HG02938 (cell line): ENCODE measurements around the gene TMEM130.

Experiments
- ATAC-seq: cut with Tn5 transposase; IDR thresholded peaks from one replicate; pipeline ENCODE4 v1.9.1; 2021; ENCODE audit warnings: mild to moderate bottlenecking, moderate library complexity; ENCODE audit not compliant: unreplicated experiment

The TMEM130 gene

GRCh38 chr7:98869597-98870120 lies at the start of gene TMEM130:
TMEM130 (minus strand) TSS chr7:98870014; CDS start chr7:98869861, 153 bp downstream.
- ATAC-seq, result peak; percentile 11

DNA sequence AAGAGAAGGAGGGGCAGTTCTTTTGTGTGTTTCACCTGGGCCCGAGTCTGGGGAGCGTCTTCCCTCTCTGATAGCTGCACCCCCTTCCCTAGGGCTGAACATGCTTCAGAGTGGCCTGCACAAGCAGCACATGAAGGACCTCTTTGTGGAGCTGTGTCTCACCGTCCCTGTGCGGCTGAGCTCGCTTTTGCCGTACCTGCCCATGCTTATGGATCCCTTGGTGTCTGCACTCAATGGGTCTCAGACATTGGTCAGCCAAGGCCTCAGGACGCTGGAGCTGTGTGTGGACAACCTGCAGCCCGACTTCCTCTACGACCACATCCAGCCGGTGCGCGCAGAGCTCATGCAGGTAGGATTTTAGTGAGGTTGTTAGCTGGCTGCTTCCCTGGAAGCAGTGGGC lies 47.5 kb upstream of the TMEM130 start:
- no peak for ATAC-seq

GRCh38 chr7:98913612-98914011 lies 43.8 kb upstream of the TMEM130 start:
- no peak for ATAC-seq

- no peak for ATAC-seq
Measured at GRCh38 chr7:98913026-98913425, 43.2 kb upstream of the TMEM130 start.

DNA sequence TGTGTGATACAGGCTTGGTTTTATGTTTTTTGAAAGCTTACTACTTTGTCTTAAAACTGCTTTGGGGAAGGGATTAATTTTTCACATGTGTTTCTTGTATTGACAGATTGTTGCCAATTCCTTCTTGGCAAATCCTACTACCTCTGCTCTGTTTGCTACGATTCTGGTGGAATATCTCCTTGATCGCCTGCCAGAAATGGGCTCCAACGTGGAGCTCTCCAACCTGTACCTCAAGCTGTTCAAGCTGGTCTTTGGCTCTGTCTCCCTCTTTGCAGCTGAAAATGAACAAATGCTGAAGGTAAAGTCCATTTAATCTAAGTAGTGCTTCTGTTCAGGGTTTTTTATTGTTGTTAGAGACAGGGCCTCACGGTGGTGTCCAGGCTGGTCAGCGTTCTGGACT lies 42.1 kb upstream of the TMEM130 start:
- ATAC-seq, result no peak

GRCh38 chr7:98910427-98910826 lies 40.6 kb upstream of the TMEM130 start:
- no peak for ATAC-seq

DNA sequence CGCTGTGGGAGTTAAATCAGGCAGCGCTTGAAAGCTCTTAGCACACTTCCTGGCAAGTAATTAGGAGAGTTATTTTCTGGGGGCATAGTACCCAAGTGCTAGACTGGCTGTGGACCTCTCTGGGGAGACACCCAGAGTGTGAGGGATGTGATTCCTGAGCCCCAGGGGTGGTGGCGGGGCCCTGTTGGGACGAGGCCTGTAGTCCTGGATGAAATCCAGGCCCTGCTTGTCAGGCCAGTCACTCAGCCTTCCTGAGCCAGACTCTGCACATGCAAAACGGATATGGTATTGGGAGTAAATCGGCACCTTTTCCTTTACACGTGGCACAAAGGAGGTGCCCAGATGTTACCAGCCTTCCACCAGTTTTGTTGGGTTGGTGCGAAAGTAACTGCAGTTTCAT lies 39.7 kb upstream of the TMEM130 start:
- ATAC-seq, result no peak

DNA sequence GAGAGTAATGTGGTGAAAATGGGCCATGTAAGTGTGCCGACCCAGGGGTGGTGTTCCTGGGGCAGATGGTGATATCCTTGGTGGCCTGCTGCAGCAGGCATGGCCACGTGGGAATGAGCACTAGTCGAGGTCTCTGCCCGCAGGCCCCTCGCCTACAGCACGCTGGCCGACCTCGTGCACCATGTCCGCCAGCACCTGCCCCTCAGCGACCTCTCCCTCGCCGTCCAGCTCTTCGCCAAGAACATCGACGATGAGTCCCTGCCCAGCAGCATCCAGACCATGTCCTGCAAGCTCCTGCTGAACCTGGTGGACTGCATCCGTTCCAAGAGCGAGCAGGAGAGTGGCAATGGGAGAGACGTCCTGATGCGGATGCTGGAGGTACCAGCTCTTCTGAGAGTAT lies 38.8 kb upstream of the TMEM130 start:
- no peak for ATAC-seq

GRCh38 chr7:98907570-98907969 lies 37.8 kb upstream of the TMEM130 start:
- ATAC-seq, result no peak

DNA sequence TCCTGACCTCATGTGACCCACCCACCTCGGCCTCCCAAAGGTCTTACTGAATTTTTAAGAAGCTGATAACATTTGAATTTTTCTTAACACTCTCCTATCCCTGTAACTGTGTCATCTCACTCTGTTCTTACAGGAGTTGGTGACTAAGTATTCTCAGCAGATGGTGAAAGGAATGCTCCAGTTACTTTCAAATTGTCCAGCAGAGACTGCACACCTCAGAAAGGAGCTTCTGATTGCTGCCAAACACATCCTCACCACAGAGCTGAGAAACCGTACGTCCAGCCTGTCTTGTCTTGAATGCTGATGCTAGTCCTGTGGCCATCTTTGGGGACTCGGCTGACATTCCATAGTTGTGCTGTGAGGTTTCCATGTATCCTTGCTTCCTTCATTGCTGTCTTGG lies 33.4 kb upstream of the TMEM130 start:
- ATAC-seq, result no peak

GRCh38 chr7:98902523-98902922 lies 32.7 kb upstream of the TMEM130 start:
- ATAC-seq, result no peak

- no peak for ATAC-seq
Measured at GRCh38 chr7:98900815-98901214, 31.0 kb upstream of the TMEM130 start.

- ATAC-seq, result no peak
Measured at GRCh38 chr7:98899816-98900215, 30.0 kb upstream of the TMEM130 start.

- ATAC-seq, result no peak
Measured at GRCh38 chr7:98892609-98893008, 22.8 kb upstream of the TMEM130 start.

DNA sequence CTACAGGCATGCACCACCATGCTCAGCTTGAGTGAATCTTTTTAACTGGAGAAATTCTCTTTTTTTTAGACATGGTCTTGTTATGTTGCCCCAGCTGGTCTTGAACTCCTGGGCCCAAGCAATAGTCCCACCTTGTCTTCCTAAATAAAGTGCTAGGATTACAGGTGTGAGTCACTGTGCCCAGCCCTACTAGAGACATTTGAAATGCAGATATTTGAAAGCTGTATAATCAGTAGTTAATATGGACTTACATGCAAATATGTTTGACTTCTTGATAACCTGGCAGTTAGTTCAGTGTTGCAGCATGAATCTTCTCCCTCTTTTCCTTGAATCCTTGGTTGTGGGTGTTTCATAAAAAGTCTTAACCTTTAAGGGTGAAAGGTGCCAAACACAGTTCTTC lies 17.2 kb upstream of the TMEM130 start:
- no peak for ATAC-seq

- ATAC-seq, result no peak
Measured at GRCh38 chr7:98884416-98884815, 14.6 kb upstream of the TMEM130 start.

GRCh38 chr7:98881561-98882315 lies 11.9 kb upstream of the TMEM130 start:
- no peak for ATAC-seq

DNA sequence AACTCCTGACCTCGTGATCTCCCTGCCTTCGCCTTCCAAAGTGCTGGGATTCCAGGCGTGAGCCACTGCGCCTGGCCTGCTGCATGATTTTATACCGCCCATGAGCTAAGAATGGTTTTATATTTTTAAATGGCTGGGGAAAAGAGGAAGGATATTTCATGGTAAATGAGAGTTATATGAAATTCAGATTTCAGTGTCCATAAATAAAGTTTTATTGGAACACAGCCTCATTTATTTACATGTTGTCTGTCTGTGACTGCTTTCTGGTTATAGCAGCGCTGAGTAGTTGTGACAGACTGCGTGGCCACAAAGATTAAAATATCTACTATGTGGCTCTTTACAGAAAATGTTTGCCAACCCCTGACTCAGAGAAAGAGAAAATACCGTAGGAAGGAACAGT lies 10.7 kb upstream of the TMEM130 start:
- no peak for ATAC-seq

DNA sequence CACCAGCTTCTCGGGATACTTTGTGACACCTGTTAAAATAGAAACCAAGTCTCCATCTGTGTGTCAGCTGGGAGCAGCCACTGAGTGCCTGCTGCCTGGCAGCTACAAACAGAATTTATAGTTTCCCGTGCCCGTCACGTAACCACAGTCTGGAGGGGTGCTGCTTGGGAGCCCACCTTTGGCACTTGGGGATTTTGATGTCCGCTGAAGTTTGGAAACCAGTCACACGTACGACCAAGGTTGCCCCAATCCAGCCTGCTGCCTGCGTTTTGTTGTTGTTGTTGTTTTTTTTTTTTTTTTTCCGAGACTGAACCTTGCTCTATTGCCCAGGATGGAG lies 10.1 kb upstream of the TMEM130 start:
- ATAC-seq, result no peak

GRCh38 chr7:98879198-98879978 lies 9.6 kb upstream of the TMEM130 start:
- peak; percentile 91 for ATAC-seq

DNA sequence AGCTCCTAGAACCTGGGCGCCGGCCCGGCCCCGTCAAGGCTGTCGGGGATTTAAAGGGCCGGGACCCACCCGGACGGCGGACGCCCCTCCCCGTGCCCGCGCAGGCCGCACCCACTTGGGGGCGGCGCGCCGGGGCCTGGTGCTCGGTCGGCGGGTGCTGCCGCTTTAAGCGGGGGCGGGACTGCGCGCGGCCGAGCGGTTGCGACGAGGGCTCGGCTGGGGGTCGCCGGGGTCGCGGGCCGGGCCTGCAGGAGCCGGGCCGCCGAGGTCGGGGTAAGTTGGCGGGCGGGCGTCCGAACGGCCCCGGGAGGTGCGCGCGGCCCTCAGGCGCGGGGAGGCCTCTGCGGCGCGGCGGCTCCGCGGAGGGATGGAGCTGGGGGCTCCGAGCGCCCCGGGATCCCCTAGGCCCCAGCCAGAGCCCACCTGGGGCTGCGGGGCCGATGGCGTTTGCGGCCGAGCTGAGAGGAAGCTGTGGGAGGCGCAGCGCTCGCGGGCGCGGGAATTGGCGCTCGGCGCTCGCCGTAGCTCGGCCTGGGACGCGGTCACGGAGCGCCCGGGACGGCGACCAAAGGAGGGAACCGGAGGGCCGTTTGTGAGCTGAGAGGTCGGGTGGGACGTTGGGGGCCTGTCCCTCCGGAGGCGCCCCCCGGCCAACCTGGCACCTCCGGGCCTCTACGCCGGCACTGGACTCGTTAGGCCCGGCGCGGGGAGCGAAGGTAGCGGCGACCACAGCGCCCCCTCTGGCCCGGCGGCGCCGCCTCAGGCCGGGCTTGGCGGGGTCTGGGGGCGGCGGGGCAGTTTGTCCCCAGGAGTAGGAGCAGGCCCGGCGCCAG lies 8.8 kb upstream of the TMEM130 start, which contains the start of gene TRRAP:
Gene TRRAP (plus strand): TSS at position 168 of the 833 bp plus-strand sequence. CDS start 2,619 bp downstream, outside the sequence.
- peak; percentile 58 for ATAC-seq
